Mucosa of descending colon (tissue), 3 donors: ENCODE data around the gene ASPN. TPM values are rescaled to one million over a fixed set of nuclear protein-coding genes. Genes with fewer than 3 reads are reported as not detected.

Source experiments
- ATAC-seq: fragments of 200-7000 bp; cut with Tn5 transposase; one replicate; pipeline ENCODE4 v1.9.1; 2020; ENCODE audit warnings: mild to moderate bottlenecking, moderate library complexity
- DNase-seq, 3 donors: peaks; one replicate each; pipeline ENCODE4 v3.0.0-alpha.2; 2020
- H3K36me3 ChIP-seq: fragments of 200-600 bp; one replicate; pipeline ENCODE4 v1.8.0; 2021; ENCODE audit warnings: low read depth, mild to moderate bottlenecking
- H3K4me1 ChIP-seq: fragments of 200-600 bp; one replicate; pipeline ENCODE4 v1.8.0; 2021; ENCODE audit warnings: low read depth, mild to moderate bottlenecking
- H3K4me3 ChIP-seq: fragments of 200-600 bp; one replicate; pipeline ENCODE4 v1.8.0; 2021; ENCODE audit warnings: mild to moderate bottlenecking
- H3K9me3 ChIP-seq: fragments of 200-600 bp; one replicate; pipeline ENCODE4 v1.8.0; 2021; ENCODE audit warnings: mild to moderate bottlenecking
- intact Hi-C, 2 donors: fragments of 100-400 bp; cut with DNase I in 1 of 2; cut with micrococcal nuclease in 1 of 2; formaldehyde crosslinking; loops; one replicate each; pipeline versions ENCODE4 v1.11.0 to v1.11.1; 2022; cut with DNase I, micrococcal nuclease
- total RNA-seq, 3 donors: library from RNA; stranded (reverse); fragmentation: NEBNext Ultra II Directional in 2 of 3; extraction: Animal tissue kit (Norgen Biotek cat#: 25700) in 2 of 3; gene quantifications; one replicate each; pipeline versions ENCODE4 v1.2.1 to v1.2.4, GENCODE V29; 2021 to 2023
- TF ChIP-seq, protein P1 (sequence below): fragments of 200-600 bp; IDR thresholded peaks from one replicate; pipeline ENCODE4 v1.8.0; 2022; ENCODE audit warnings: antibody characterized with exemption, mild to moderate bottlenecking
- donor health status: DM: no; HTN: no; CAD: no; lungs with moderate emphysema.
- donor health status: DM: no; HTN: no; CAD: no.
- donor health status: DM: no; HTN: yes; CAD: no.

The ASPN gene
- total RNA-seq, 3 donors from 2014 or later: 1.1 to 5.1 (median 1.3) TPM

DNA sequence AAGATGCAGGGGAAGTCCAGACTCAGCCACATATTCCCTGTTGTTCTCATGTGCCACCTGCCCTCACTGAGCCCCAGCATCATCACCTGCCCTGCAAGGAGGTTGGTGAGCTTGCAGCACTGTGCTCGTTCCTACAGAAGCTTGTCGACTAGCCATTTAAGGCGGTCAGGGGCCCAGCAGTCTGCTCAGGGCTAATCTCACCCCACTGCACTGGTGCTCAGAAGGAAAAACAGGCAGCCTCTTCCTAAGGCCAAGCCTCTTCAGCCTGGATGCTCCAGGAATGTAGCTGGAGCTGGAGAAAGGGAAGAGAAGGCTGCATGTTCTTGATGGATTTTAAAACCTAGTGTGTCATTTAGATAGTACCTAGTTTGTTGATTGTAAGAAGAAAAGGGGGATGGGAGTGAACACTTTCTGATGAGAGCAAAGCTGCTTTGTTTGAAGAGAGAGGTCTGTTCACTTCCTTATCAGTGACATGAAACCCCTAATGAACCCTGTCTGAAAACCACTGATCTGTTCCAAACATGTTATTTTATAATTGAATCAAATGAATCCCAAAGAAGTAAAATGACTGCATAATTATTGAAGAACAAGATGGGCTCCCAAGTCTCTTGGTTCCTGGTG, 10.6 kb upstream of the ASPN start:
- DNase-seq (no peak), ATAC-seq (no peak)
- H3K36me3 ChIP-seq: no peaks in the 10 kb centered on the region
- intact Hi-C loops: no loop called here
- no peaks in the 10 kb centered on the region for H3K9me3 ChIP-seq
- no peak overlapping the region for H3K4me3 ChIP-seq
- TF ChIP-seq, protein P1, sequence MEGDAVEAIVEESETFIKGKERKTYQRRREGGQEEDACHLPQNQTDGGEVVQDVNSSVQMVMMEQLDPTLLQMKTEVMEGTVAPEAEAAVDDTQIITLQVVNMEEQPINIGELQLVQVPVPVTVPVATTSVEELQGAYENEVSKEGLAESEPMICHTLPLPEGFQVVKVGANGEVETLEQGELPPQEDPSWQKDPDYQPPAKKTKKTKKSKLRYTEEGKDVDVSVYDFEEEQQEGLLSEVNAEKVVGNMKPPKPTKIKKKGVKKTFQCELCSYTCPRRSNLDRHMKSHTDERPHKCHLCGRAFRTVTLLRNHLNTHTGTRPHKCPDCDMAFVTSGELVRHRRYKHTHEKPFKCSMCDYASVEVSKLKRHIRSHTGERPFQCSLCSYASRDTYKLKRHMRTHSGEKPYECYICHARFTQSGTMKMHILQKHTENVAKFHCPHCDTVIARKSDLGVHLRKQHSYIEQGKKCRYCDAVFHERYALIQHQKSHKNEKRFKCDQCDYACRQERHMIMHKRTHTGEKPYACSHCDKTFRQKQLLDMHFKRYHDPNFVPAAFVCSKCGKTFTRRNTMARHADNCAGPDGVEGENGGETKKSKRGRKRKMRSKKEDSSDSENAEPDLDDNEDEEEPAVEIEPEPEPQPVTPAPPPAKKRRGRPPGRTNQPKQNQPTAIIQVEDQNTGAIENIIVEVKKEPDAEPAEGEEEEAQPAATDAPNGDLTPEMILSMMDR: no peak
- H3K4me1 ChIP-seq: no peaks in the 10 kb centered on the region

DNA sequence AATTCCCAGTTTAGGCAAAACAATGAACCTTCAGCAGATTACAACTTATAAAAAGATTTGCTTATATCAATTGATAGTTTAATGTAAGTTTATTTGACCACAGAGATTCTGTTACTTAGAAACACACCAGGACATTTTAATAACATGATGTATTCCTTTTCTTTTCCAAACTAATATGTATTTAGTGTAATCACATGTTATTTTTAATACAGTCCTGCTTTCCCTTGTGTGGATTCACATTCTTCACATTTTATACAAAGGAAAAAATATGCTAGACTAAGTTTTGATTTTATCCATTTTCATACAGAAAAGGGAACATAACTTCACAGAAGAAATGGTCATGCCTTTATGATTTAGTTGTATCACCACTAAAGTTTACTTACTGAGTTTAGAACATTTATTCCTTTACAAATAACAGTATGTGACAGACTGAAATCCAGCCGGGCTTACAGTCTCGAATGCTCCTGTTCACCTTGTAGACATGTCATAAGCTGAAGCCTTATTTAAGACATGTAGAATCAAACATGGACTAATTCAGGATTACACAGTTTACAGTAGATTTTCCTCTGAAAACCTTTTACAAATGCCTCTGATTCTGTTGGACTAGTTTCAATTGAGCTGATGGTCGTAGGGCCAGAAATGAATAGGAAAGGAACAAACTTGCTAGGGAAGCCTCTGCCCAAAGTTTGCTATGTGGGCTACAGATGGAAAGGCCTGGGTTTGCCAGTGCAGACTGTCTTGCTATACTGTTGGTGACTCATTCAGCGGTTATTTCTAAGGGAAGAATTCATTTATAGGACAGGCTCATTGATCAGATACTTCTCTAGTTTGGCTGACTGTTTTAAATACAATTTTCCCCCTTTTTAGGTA, 6.6 kb upstream of the ASPN start:
- intact Hi-C loops: no loop called here
- ATAC-seq: no peak
- H3K36me3 ChIP-seq: no peaks in the 10 kb centered on the region
- no peaks in the 10 kb centered on the region for H3K9me3 ChIP-seq
- TF ChIP-seq, protein P1: no peak
- no peak for DNase-seq
- no peaks in the 10 kb centered on the region for H3K4me1 ChIP-seq
- H3K4me3 ChIP-seq: no peak overlapping the region

DNA sequence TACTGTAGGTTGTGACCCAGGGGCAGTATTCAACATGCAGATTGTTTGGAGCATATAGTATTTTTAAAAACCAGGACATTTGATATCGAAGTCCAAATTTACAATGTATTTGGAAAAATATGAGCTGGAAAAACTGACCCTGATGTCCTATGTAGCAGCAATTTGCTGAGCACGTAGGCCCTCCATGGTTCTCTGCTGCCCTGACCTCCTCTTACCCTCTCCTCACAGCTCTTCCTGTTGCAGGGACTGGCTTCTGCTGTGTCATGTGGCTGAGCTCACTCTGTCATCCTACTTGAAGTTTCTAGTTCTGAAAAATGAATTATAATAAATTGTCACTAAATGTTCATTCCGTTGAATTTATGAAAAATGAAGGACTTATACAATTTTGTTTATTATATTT, 4.1 kb upstream of the ASPN start:
- TF ChIP-seq, protein P1: no peak
- intact Hi-C loops: no loop called here
- Histone ChIP-seq H3K4me3 (no peak overlapping the region), H3K9me3 (no peaks in the 10 kb centered on the region), H3K36me3 (no peaks in the 10 kb centered on the region), H3K4me1 (no peaks in the 10 kb centered on the region)
- DNase-seq: no peak
- no peak for ATAC-seq

DNA sequence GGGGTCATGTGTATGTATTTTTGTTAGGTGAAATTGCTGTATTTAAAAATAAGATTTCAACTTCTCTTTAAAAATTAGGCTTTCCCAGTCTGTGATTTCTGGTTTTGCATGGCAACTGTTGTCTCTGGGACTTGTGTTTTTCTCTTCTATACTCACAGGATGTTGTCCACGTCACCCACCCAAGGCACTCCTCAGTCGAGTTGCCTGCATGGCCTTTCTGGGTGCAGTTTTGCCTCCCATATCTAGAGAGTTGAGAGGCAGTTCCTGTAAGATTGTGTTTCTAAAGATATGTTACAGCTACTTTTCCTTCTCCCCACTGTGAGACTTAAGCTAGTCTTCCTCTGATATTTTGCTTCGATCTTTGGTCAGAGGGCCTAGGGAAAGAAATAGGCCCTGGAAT, 2.3 kb upstream of the ASPN start:
- H3K4me3 ChIP-seq: no peak overlapping the region
- TF ChIP-seq, protein P1: no peak
- ATAC-seq (no peak), DNase-seq (no peak)
- no peaks in the 10 kb centered on the region for H3K9me3 ChIP-seq
- H3K4me1 ChIP-seq: no peaks in the 10 kb centered on the region
- intact Hi-C loops: no loop called here
- no peaks in the 10 kb centered on the region for H3K36me3 ChIP-seq

DNA sequence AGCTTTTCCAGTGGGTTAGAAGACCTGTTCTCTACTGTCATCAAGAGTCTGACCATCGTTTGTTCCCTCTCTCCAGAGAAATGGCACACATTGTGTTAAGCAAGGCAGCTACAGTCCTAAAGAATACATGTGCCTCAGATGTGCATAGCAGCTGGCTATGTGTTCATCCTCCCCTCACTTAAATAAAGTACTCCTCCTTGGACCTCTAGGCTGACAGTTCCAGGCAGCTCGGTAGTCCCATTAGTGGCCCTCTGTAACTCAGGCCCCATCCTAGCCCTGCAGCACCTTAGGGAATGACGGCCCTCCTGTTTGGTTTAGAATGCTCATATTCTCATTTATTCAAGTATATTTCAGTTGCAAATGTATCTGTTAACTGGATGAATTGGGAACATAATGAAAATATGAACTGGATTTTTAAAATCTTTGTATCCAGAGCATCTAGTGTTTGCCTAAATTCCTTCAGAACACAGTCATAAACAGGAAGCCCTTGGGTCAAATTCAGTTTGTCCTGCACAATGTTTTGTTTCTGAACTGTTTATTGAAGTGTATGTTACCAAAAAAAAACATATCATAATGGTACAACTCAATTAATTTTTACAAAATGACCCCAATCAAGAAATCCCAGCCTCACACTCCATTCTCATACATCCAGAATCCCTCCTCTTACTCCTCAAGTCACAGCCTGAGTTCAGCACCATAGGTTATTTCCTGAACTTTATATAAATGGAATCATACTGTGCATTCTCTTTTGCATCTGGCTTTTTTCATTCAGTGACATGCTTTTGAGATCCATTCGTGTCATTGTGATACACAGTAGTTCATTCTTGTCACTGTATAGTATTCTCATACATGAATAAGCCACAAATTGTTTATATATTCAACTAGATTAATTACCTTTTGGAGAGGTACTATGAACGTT, 1.6 kb upstream of the ASPN start:
- no peaks in the 10 kb centered on the region for H3K9me3 ChIP-seq
- no peak for ATAC-seq

More for the DNA sequence above, 1.6 kb upstream of the ASPN start:
- no peaks in the 10 kb centered on the region for H3K4me1 ChIP-seq
- TF ChIP-seq, protein P1: no peak
- no peaks in the 10 kb centered on the region for H3K36me3 ChIP-seq
- no peak for DNase-seq
- intact Hi-C loops: no loop called here
- no peak overlapping the region for H3K4me3 ChIP-seq
